Neural progenitor cell (in vitro differentiated cells): ENCODE data around the gene LDLRAD2.

Source experiments
- CTCF ChIP-seq: fragments of 200-600 bp; sonication (generic); IDR thresholded peaks from 2 replicates; pipeline ENCODE4 v1.5.1; 2017; ENCODE audit warnings: antibody characterized with exemption, mild to moderate bottlenecking
- EZH2 ChIP-seq: fragments of 200-600 bp; sonication (generic); IDR thresholded peaks from 2 replicates; pipeline ENCODE4 v1.6.1; 2017; ENCODE audit warnings: antibody characterized with exemption, mild to moderate bottlenecking, moderate library complexity
- EZH2phosphoT487 ChIP-seq: fragments of 200-600 bp; sonication (generic); IDR thresholded peaks from 2 replicates; pipeline ENCODE4 v1.6.1; 2017; ENCODE audit warnings: antibody characterized with exemption

GRCh38 chr1:21763236-21763635 is 48.8 kb upstream of the LDLRAD2 start:
- TF ChIP-seq CTCF (no peak), EZH2phosphoT487 (no peak), EZH2 (no peak)
